ENCODE data around the gene PHF24.
"Not testable (repeated sequence)": the region's sequence is repeated elsewhere in the genome, so short reads cannot be mapped to it uniquely, and the experiment has no call there.

PHF24 gene

DNA sequence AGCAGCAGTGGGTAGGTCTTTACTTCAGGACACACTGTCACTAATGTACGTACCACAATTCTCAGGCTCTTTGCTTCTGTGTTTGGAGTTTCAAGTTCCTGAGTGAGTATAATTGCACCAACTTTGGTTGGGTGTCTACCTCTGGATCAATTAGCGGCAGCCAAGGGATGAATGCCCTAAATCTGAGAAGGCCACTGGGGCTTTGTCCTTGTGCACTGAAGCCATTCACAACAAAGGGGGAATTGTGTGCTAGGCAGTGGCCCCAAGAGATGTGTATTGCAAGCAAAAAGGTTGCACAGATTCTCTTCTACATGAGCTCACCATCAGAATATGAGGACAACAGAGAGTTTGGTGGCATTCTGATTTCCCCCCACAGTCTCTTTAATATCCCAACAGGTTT lies 3.9 kb upstream of the PHF24 start:
- CTCF ChIA-PET: no interaction called here
- DNase-seq: no peak
- peaks cover 10 to 64% (median 38%) of the 10 kb centered on the region in 5 experiments for H3K27me3 ChIP-seq (replicated peaks in 2 of 5; ENCODE audit: control insufficient read depth in 4 of 5, insufficient read depth in 5 of 5, low read length in 4 of 5)
- no peaks in the 10 kb centered on the region for H3K36me3 ChIP-seq (ENCODE audit: control insufficient read depth in 4 of 4, insufficient read depth in 4 of 4, low read length in 3 of 4)
- no peak overlapping the region for H3K4me3 ChIP-seq (ENCODE audit: control insufficient read depth in 1 of 7, extremely low read depth in 1 of 7, insufficient read depth in 4 of 7, low read depth in 2 of 7, low read length in 6 of 7)
- no peak overlapping the region for H3K27ac ChIP-seq (ENCODE audit: insufficient read depth in 1 of 2, low read depth in 1 of 2, low read length in 2 of 2, poor library complexity in 1 of 2, severe bottlenecking in 2 of 2)
- POLR2A ChIA-PET: no interaction called here
- H3K9me3 ChIP-seq (ENCODE audit: control extremely low read depth in 1 of 5, control insufficient read depth in 4 of 5, insufficient read depth in 2 of 5, low read depth in 1 of 5, low read length in 4 of 5): peaks cover 0 to 4% (median 3%) of the 10 kb centered on the region in 5 experiments
- 100% methylated on average over 2 of the region's 2 CpGs for WGBS (ENCODE audit: insufficient coverage)
- H3K4me1 ChIP-seq (ENCODE audit: control extremely low read depth in 1 of 4, control insufficient read depth in 4 of 4, insufficient read depth in 4 of 4, low read length in 3 of 4): peaks cover 0 to 10% (median 4%) of the 10 kb centered on the region in 4 experiments

GRCh38 chr9:34956066-34956465 lies 2.0 kb upstream of the PHF24 start:
- H3K27ac ChIP-seq (ENCODE audit: insufficient read depth in 1 of 2, low read depth in 1 of 2, low read length in 2 of 2, poor library complexity in 1 of 2, severe bottlenecking in 2 of 2); H3K9me3 ChIP-seq (ENCODE audit: control extremely low read depth in 1 of 5, control insufficient read depth in 4 of 5, insufficient read depth in 2 of 5, low read depth in 1 of 5, low read length in 4 of 5); DNase-seq; H3K36me3 ChIP-seq (ENCODE audit: control insufficient read depth in 4 of 4, insufficient read depth in 4 of 4, low read length in 3 of 4); CTCF ChIA-PET; H3K4me1 ChIP-seq (ENCODE audit: control extremely low read depth in 1 of 4, control insufficient read depth in 4 of 4, insufficient read depth in 4 of 4, low read length in 3 of 4); POLR2A ChIA-PET; H3K4me3 ChIP-seq (ENCODE audit: control insufficient read depth in 1 of 7, extremely low read depth in 1 of 7, insufficient read depth in 4 of 7, low read depth in 2 of 7, low read length in 6 of 7): not testable (repeated sequence)
- WGBS (ENCODE audit: insufficient coverage): 94% methylated on average over 5 of the region's 7 CpGs
- peaks cover 22 to 82% (median 54%) of the 10 kb centered on the region in 5 experiments for H3K27me3 ChIP-seq (replicated peaks in 2 of 5; ENCODE audit: control insufficient read depth in 4 of 5, insufficient read depth in 5 of 5, low read length in 4 of 5)

GRCh38 chr9:34956648-34957047 lies 1.4 kb upstream of the PHF24 start:
- Histone ChIP-seq H3K27ac (ENCODE audit: insufficient read depth in 1 of 2, low read depth in 1 of 2, low read length in 2 of 2, poor library complexity in 1 of 2, severe bottlenecking in 2 of 2) (no peak overlapping the region), H3K36me3 (ENCODE audit: control insufficient read depth in 4 of 4, insufficient read depth in 4 of 4, low read length in 3 of 4) (no peaks in the 10 kb centered on the region), H3K4me3 (ENCODE audit: control insufficient read depth in 1 of 7, extremely low read depth in 1 of 7, insufficient read depth in 4 of 7, low read depth in 2 of 7, low read length in 6 of 7) (no peak overlapping the region), H3K9me3 (ENCODE audit: control extremely low read depth in 1 of 5, control insufficient read depth in 4 of 5, insufficient read depth in 2 of 5, low read depth in 1 of 5, low read length in 4 of 5) (peaks cover 0 to 4% (median 1%) of the 10 kb centered on the region in 5 experiments), H3K4me1 (ENCODE audit: control extremely low read depth in 1 of 4, control insufficient read depth in 4 of 4, insufficient read depth in 4 of 4, low read length in 3 of 4) (peaks cover 0 to 10% (median 4%) of the 10 kb centered on the region in 4 experiments), H3K27me3 (replicated peaks in 2 of 5; ENCODE audit: control insufficient read depth in 4 of 5, insufficient read depth in 5 of 5, low read length in 4 of 5) (peaks cover 27 to 84% (median 51%) of the 10 kb centered on the region in 5 experiments)
- ChIA-PET POLR2A (no interaction called here), CTCF (no interaction called here)
- 100% methylated on average over 1 of the region's 4 CpGs for WGBS (ENCODE audit: insufficient coverage)
- DNase-seq: no peak

GRCh38 chr9:34958411-34958982 lies 412 bp downstream of the PHF24 start:
- H3K4me1 ChIP-seq (ENCODE audit: control extremely low read depth in 1 of 4, control insufficient read depth in 4 of 4, insufficient read depth in 4 of 4, low read length in 3 of 4): peaks cover 0 to 10% (median 4%) of the 10 kb centered on the region in 4 experiments
- H3K27me3 ChIP-seq (replicated peaks in 2 of 5; ENCODE audit: control insufficient read depth in 4 of 5, insufficient read depth in 5 of 5, low read length in 4 of 5): peaks cover 40 to 94% (median 49%) of the 10 kb centered on the region in 5 experiments
- H3K27ac ChIP-seq (ENCODE audit: insufficient read depth in 1 of 2, low read depth in 1 of 2, low read length in 2 of 2, poor library complexity in 1 of 2, severe bottlenecking in 2 of 2): no peak overlapping the region
- ChIA-PET CTCF (interaction anchor here (1.5 kb wide), 1 partner anchor 15 kb away, joined by 3 read pairs; no protein-coding TSS in a partner anchor), POLR2A (no interaction called here)
- H3K4me3 ChIP-seq (ENCODE audit: control insufficient read depth in 1 of 7, extremely low read depth in 1 of 7, insufficient read depth in 4 of 7, low read depth in 2 of 7, low read length in 6 of 7): peak overlapping the region in 5 of 7 experiments; percentile 8 to 54 (median 48)
- WGBS (ENCODE audit: insufficient coverage): 10% methylated on average over 19 of the region's 21 CpGs
- no peaks in the 10 kb centered on the region for H3K36me3 ChIP-seq (ENCODE audit: control insufficient read depth in 4 of 4, insufficient read depth in 4 of 4, low read length in 3 of 4)
- no peaks in the 10 kb centered on the region for H3K9me3 ChIP-seq (ENCODE audit: control extremely low read depth in 1 of 5, control insufficient read depth in 4 of 5, insufficient read depth in 2 of 5, low read depth in 1 of 5, low read length in 4 of 5)
- DNase-seq: no peak

DNA sequence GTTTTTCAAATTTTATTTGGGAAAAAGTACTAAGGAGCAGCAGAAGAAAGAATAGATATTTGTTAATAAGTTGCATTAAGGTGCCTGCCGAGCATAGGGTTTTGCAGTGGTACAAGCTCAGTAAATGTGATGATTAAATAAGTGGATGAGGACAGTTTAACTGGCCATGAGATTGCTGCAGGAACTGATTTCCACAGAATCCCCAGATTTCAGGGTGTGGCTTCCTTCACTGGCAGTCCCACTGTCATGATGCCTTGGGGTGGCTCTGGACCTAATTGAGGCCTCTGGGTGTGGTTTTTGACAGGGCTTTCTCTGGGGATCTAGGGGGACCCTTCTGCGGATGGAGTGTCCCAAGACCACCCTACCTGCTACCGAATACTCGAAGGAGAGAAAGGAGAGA lies 1.4 kb downstream of the PHF24 start:
- no peaks in the 10 kb centered on the region for H3K36me3 ChIP-seq (ENCODE audit: control insufficient read depth in 4 of 4, insufficient read depth in 4 of 4, low read length in 3 of 4)
- no peak for DNase-seq
- no peak overlapping the region for H3K4me3 ChIP-seq (ENCODE audit: control insufficient read depth in 1 of 7, extremely low read depth in 1 of 7, insufficient read depth in 4 of 7, low read depth in 2 of 7, low read length in 6 of 7)
- no peaks in the 10 kb centered on the region for H3K9me3 ChIP-seq (ENCODE audit: control extremely low read depth in 1 of 5, control insufficient read depth in 4 of 5, insufficient read depth in 2 of 5, low read depth in 1 of 5, low read length in 4 of 5)
- H3K27ac ChIP-seq (ENCODE audit: insufficient read depth in 1 of 2, low read depth in 1 of 2, low read length in 2 of 2, poor library complexity in 1 of 2, severe bottlenecking in 2 of 2): no peak overlapping the region
- POLR2A ChIA-PET: no interaction called here
- WGBS (ENCODE audit: insufficient coverage): 90% methylated on average over 4 of the region's 4 CpGs
- peaks cover 0 to 10% (median 4%) of the 10 kb centered on the region in 4 experiments for H3K4me1 ChIP-seq (ENCODE audit: control extremely low read depth in 1 of 4, control insufficient read depth in 4 of 4, insufficient read depth in 4 of 4, low read length in 3 of 4)
- H3K27me3 ChIP-seq (replicated peaks in 2 of 5; ENCODE audit: control insufficient read depth in 4 of 5, insufficient read depth in 5 of 5, low read length in 4 of 5): peaks cover 39 to 94% (median 45%) of the 10 kb centered on the region in 5 experiments
- CTCF ChIA-PET: interaction anchor here (0.9 to 1.5 kb wide), 2 partner anchors 16 to 60 kb away, joined by 3 read pairs; no protein-coding TSS in a partner anchor

DNA sequence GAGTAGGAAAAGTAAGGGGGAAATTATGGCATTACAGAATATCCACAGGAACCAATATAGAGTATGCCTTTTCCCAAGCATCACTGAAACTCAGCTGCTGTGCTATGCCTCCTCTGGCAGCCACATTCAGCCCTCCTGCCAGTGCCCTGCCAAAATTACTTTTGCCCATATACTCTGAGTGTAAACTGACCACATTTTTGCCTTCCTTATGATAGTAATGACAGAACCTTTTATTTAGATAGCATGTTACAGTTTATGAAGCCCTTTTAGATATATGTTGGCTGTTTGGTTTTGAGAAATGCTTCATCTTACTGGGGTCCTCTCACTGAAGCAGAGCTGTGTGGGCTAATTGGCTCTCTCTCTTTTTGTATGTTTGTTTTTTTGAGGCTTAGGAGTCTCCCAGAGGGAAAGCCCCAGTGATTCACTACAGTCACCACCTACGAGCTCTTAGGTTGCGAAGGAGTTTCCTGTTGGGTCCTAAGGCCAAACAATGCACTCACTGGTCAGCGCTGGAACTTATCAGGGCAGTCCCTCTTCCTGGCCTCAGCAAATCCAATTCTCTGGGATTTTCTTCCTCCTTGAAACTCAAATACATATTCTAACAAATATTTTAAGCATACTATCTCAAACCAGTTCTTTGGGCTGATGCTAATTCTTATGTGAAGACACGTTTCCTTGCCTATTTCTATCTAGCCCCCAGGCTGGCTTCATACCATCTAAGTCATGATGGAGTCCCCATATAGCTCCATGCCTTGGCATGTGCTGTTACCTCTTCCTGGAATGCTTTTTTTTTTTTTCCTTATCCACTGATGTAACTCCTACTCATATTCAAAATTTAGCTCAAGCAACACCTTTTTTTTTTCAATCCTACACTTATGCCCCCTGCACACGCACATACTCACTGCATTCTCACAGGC lies 3.7 kb downstream of the PHF24 start:
- Histone ChIP-seq H3K27me3 (replicated peaks in 2 of 5; ENCODE audit: control insufficient read depth in 4 of 5, insufficient read depth in 5 of 5, low read length in 4 of 5) (peaks cover 42 to 90% (median 51%) of the 10 kb centered on the region in 5 experiments), H3K27ac (ENCODE audit: insufficient read depth in 1 of 2, low read depth in 1 of 2, low read length in 2 of 2, poor library complexity in 1 of 2, severe bottlenecking in 2 of 2) (no peak overlapping the region), H3K4me1 (ENCODE audit: control extremely low read depth in 1 of 4, control insufficient read depth in 4 of 4, insufficient read depth in 4 of 4, low read length in 3 of 4) (peaks cover 0 to 10% (median 4%) of the 10 kb centered on the region in 4 experiments), H3K9me3 (ENCODE audit: control extremely low read depth in 1 of 5, control insufficient read depth in 4 of 5, insufficient read depth in 2 of 5, low read depth in 1 of 5, low read length in 4 of 5) (no peaks in the 10 kb centered on the region), H3K36me3 (ENCODE audit: control insufficient read depth in 4 of 4, insufficient read depth in 4 of 4, low read length in 3 of 4) (no peaks in the 10 kb centered on the region), H3K4me3 (ENCODE audit: control insufficient read depth in 1 of 7, extremely low read depth in 1 of 7, insufficient read depth in 4 of 7, low read depth in 2 of 7, low read length in 6 of 7) (no peak overlapping the region)
- no peak for DNase-seq
- POLR2A ChIA-PET: no interaction called here
- CTCF ChIA-PET: interaction anchor here (0.7 to 1.7 kb wide), 5 partner anchors 11 to 173 kb away, joined by 3 to 6 read pairs (median 3); no protein-coding TSS in a partner anchor
- WGBS (ENCODE audit: insufficient coverage): 69% methylated on average over 5 of the region's 5 CpGs

GRCh38 chr9:34962546-34962945 lies 4.5 kb downstream of the PHF24 start:
- H3K27ac ChIP-seq (ENCODE audit: insufficient read depth in 1 of 2, low read depth in 1 of 2, low read length in 2 of 2, poor library complexity in 1 of 2, severe bottlenecking in 2 of 2): no peak overlapping the region

More at GRCh38 chr9:34962546-34962945, 4.5 kb downstream of the PHF24 start:
- ChIA-PET CTCF (interaction anchor here (0.7 to 1.7 kb wide), 5 partner anchors 10 to 173 kb away, joined by 3 to 6 read pairs (median 3); no protein-coding TSS in a partner anchor), POLR2A (no interaction called here)
- Histone ChIP-seq H3K27me3 (replicated peaks in 2 of 5; ENCODE audit: control insufficient read depth in 4 of 5, insufficient read depth in 5 of 5, low read length in 4 of 5) (peaks cover 36 to 83% (median 50%) of the 10 kb centered on the region in 5 experiments), H3K36me3 (ENCODE audit: control insufficient read depth in 4 of 4, insufficient read depth in 4 of 4, low read length in 3 of 4) (no peaks in the 10 kb centered on the region), H3K4me3 (ENCODE audit: control insufficient read depth in 1 of 7, extremely low read depth in 1 of 7, insufficient read depth in 4 of 7, low read depth in 2 of 7, low read length in 6 of 7) (no peak overlapping the region), H3K9me3 (ENCODE audit: control extremely low read depth in 1 of 5, control insufficient read depth in 4 of 5, insufficient read depth in 2 of 5, low read depth in 1 of 5, low read length in 4 of 5) (no peaks in the 10 kb centered on the region), H3K4me1 (ENCODE audit: control extremely low read depth in 1 of 4, control insufficient read depth in 4 of 4, insufficient read depth in 4 of 4, low read length in 3 of 4) (peaks cover 0 to 7% (median 2%) of the 10 kb centered on the region in 4 experiments)
- no peak for DNase-seq
- 100% methylated on average over 3 of the region's 3 CpGs for WGBS (ENCODE audit: insufficient coverage)

Data from common myeloid progenitor, CD34-positive (primary cell).